Mesothelial cell of epicardium (in vitro differentiated cells): ENCODE data around the gene OR14C36. TPM values are rescaled to one million over a fixed set of nuclear protein-coding genes. Genes with fewer than 3 reads are reported as not detected.

Source experiments
- DNase-seq, 2 experiments: peaks; one replicate each; pipeline ENCODE4 v3.0.0; 2021; ENCODE audit warnings: low spot score in 2 of 2; ENCODE audit not compliant: unreplicated experiment in 2 of 2
- H3K27ac Mint-ChIP-seq: 2 replicates; pipeline ENCODE4 v1.8.0; 2021; ENCODE audit warnings: mixed read lengths
- H3K27me3 Mint-ChIP-seq: 2 replicates; pipeline ENCODE4 v1.8.0; 2021; ENCODE audit warnings: low read depth, mixed read lengths
- H3K36me3 Mint-ChIP-seq: 2 replicates; pipeline ENCODE4 v1.8.0; 2021; ENCODE audit warnings: mixed read lengths
- H3K4me1 Mint-ChIP-seq: 2 replicates; pipeline ENCODE4 v1.8.0; 2021; ENCODE audit warnings: mixed read lengths
- H3K4me3 Mint-ChIP-seq: 2 replicates; pipeline ENCODE4 v1.8.0; 2021; ENCODE audit warnings: mild to moderate bottlenecking, moderate library complexity, mixed read lengths
- H3K9me3 Mint-ChIP-seq: 2 replicates; pipeline ENCODE4 v1.8.0; 2021; ENCODE audit warnings: mixed read lengths
- CTCF ChIP-seq: fragments of 200-600 bp; sonication (generic); IDR thresholded peaks from one replicate; pipeline ENCODE4 v1.5.0; 2021; ENCODE audit warnings: antibody characterized with exemption; ENCODE audit not compliant: unreplicated experiment
- total RNA-seq: library from RNA; stranded (reverse); gene quantifications from 3 replicates; pipeline ENCODE4 v1.2.1, GENCODE V29; 2021

Gene OR14C36
- total RNA-seq, 1 donor from 2014 or later: not detected

- Mint-ChIP-seq H3K27ac (no peak overlapping the region), H3K9me3 (peaks cover 88% of the 10 kb centered on the region), H3K4me1 (no peaks in the 10 kb centered on the region), H3K4me3 (no peak overlapping the region), H3K27me3 (no peaks in the 10 kb centered on the region), H3K36me3 (no peaks in the 10 kb centered on the region)
- no peak for TF ChIP-seq CTCF
- DNase-seq: no peak
Measured at GRCh38 chr1:248373761-248374160, 25.2 kb downstream of the OR14C36 start.

GRCh38 chr1:248375446-248375845 lies 26.9 kb downstream of the OR14C36 start, which contains the start of gene OR2T6:
OR2T6 (plus strand) TSS chr1:248375746; CDS start chr1:248387609, 11,863 bp downstream.
- no peak for DNase-seq
- H3K27me3 Mint-ChIP-seq: no peaks in the 10 kb centered on the region
- no peaks in the 10 kb centered on the region for H3K36me3 Mint-ChIP-seq
- no peak for TF ChIP-seq CTCF
- no peak within 1 kb of the TSS for H3K27ac Mint-ChIP-seq
- no peak within 1 kb of the TSS for H3K4me3 Mint-ChIP-seq
- H3K4me1 Mint-ChIP-seq: no peaks in the 10 kb centered on the region
- peaks cover 79% of the 10 kb centered on the region for H3K9me3 Mint-ChIP-seq

GRCh38 chr1:248376916-248377315 lies 28.3 kb downstream of the OR14C36 start:
- Mint-ChIP-seq H3K27me3 (no peaks in the 10 kb centered on the region), H3K36me3 (no peaks in the 10 kb centered on the region), H3K27ac (no peak overlapping the region), H3K4me1 (no peaks in the 10 kb centered on the region), H3K9me3 (peaks cover 77% of the 10 kb centered on the region), H3K4me3 (no peak overlapping the region)
- no peak for DNase-seq
- TF ChIP-seq CTCF: no peak

- H3K4me3 Mint-ChIP-seq: no peak overlapping the region
- no peaks in the 10 kb centered on the region for H3K36me3 Mint-ChIP-seq
- peaks cover 55% of the 10 kb centered on the region for H3K9me3 Mint-ChIP-seq
- TF ChIP-seq CTCF: no peak
- no peak for DNase-seq
- no peaks in the 10 kb centered on the region for H3K4me1 Mint-ChIP-seq
- H3K27me3 Mint-ChIP-seq: no peaks in the 10 kb centered on the region
- no peak overlapping the region for H3K27ac Mint-ChIP-seq
Measured at GRCh38 chr1:248380854-248381253, 32.3 kb downstream of the OR14C36 start.

- no peak for TF ChIP-seq CTCF
- H3K4me1 Mint-ChIP-seq: no peaks in the 10 kb centered on the region
- no peak overlapping the region for H3K27ac Mint-ChIP-seq
- H3K4me3 Mint-ChIP-seq: no peak overlapping the region
- peaks cover 2% of the 10 kb centered on the region for H3K36me3 Mint-ChIP-seq
- DNase-seq: no peak
- H3K9me3 Mint-ChIP-seq: peaks cover 69% of the 10 kb centered on the region
- no peaks in the 10 kb centered on the region for H3K27me3 Mint-ChIP-seq
Measured at GRCh38 chr1:248388426-248388825, 39.9 kb downstream of the OR14C36 start.

- Mint-ChIP-seq H3K4me3 (no peak overlapping the region), H3K27me3 (no peaks in the 10 kb centered on the region), H3K36me3 (peaks cover 2% of the 10 kb centered on the region), H3K4me1 (no peaks in the 10 kb centered on the region), H3K27ac (no peak overlapping the region), H3K9me3 (peaks cover 88% of the 10 kb centered on the region)
- no peak for DNase-seq
- no peak for TF ChIP-seq CTCF
Measured at GRCh38 chr1:248393050-248393449, 44.5 kb downstream of the OR14C36 start.
